Spleen (tissue), 11 donors: Measurements from ENCODE around the gene ZNHIT6. TPM values are rescaled to one million over a fixed set of nuclear protein-coding genes. Genes with fewer than 3 reads are reported as not detected.

ENCODE experiments used
- DNase-seq: peaks from one replicate; pipeline ENCODE4 v3.0.0-alpha.2; 2020
- H3K27ac ChIP-seq, 8 donors: fragments of 200-600 bp; sonication (generic) in 7 of 8; 1 replicate in 4 of 8; 2 replicates in 4 of 8; pipeline versions ENCODE4 v1.5.0 to v1.8.0; 2016 to 2021; ENCODE audit warnings: inconsistent platforms in 4 of 8, mild to moderate bottlenecking in 4 of 8, moderate library complexity in 1 of 8
- H3K27me3 ChIP-seq, 7 donors: fragments of 200-600 bp; sonication (generic) in 6 of 7; replicated peaks in 1 of 7; 1 replicate in 4 of 7; 2 replicates in 3 of 7; pipeline versions ENCODE4 v1.5.0 to v1.8.0; 2016 to 2021; ENCODE audit warnings: inconsistent platforms in 3 of 7, mild to moderate bottlenecking in 1 of 7
- H3K36me3 ChIP-seq, 6 donors: fragments of 200-600 bp; sonication (generic) in 5 of 6; 1 replicate in 4 of 6; 2 replicates in 2 of 6; pipeline versions ENCODE4 v1.5.0 to v1.8.0; 2016 to 2021; ENCODE audit warnings: inconsistent platforms in 2 of 6
- H3K4me1 ChIP-seq, 6 donors: fragments of 200-600 bp; sonication (generic) in 5 of 6; 1 replicate in 3 of 6; 2 replicates in 3 of 6; pipeline versions ENCODE4 v1.5.0 to v1.8.0; 2016 to 2021; ENCODE audit warnings: inconsistent platforms in 3 of 6
- H3K4me3 ChIP-seq, 8 donors: fragments of 200-600 bp; sonication (generic) in 7 of 8; 1 replicate in 4 of 8; 2 replicates in 4 of 8; pipeline versions ENCODE4 v1.5.0 to v1.8.0; 2016 to 2021; ENCODE audit warnings: inconsistent platforms in 4 of 8, mild to moderate bottlenecking in 4 of 8, moderate library complexity in 2 of 8
- H3K9me3 ChIP-seq, 8 donors: fragments of 200-600 bp; sonication (generic) in 7 of 8; 1 replicate in 4 of 8; 2 replicates in 4 of 8; pipeline versions ENCODE4 v1.5.0 to v1.8.0; 2016 to 2021; ENCODE audit warnings: inconsistent platforms in 4 of 8
- POLR2A ChIP-seq, 3 donors: fragments of 450-650 bp; IDR thresholded peaks; one replicate each; pipeline ENCODE4 v1.5.1; 2017; ENCODE audit warnings: antibody characterized with exemption in 3 of 3, mild to moderate bottlenecking in 1 of 3
- POLR2AphosphoS5 ChIP-seq, 3 donors: sonication (generic); formaldehyde crosslinking; IDR thresholded peaks; one replicate each; pipeline ENCODE4 v1.5.1; 2017; ENCODE audit warnings: antibody characterized with exemption in 3 of 3
- WGBS, 5 donors: extraction: QIAGEN DNeasy Blood & Tissue Kit in 3 of 5; methylation state at CpG; one replicate each; pipeline versions ENCODE4 v1.1.5 to v1.1.7; 2013 to 2018; 5-methylcytosine and 5-hydroxymethylcytosine counted together
- intact Hi-C: fragments of 100-400 bp; cut with DNase I; formaldehyde crosslinking; loops from one replicate; pipeline ENCODE4 v1.15.0; 2023; ENCODE audit warnings: low total_unique reads
- polyA plus RNA-seq, 3 donors: library from polyadenylated mRNA; stranded (reverse); fragments of 200-250 nt; gene quantifications; one replicate each; pipeline ENCODE4 v1.2.1, GENCODE V29; 2013
- total RNA-seq, 7 donors: library from RNA; depleted of rRNA in 3 of 7; stranded (reverse); fragments of >200 nt in 3 of 7; fragmentation: NEBNext Ultra II Directional in 4 of 7; extraction: Animal tissue kit (Norgen Biotek cat#: 25700) in 4 of 7; gene quantifications; one replicate each; pipeline versions ENCODE4 v1.1.0 to v1.2.1, GENCODE V29; 2016 to 2021
- TF ChIP-seq, protein P1 (sequence below), 11 experiments: fragments of 200-600 bp in 7 of 11; fragments of 450-650 bp in 4 of 11; sonication (generic) in 4 of 11; IDR thresholded peaks in 8 of 11; conservative IDR thresholded peaks in 3 of 11; 1 replicate in 7 of 11; 2 replicates in 4 of 11; pipeline versions ENCODE4 v1.4.0 to v1.8.0; 2016 to 2021; ENCODE audit warnings: antibody characterized with exemption in 11 of 11, inconsistent platforms in 4 of 11, mild to moderate bottlenecking in 1 of 11
- donor health status: healthy with polysubstance abuse.
- donor health status: DM: no; HTN: no; CAD: no; lungs with moderate emphysema.
- donor health status: DM: no; HTN: no; CAD: no.
- donor health status: Bipolar disorder and iron deficiency.
- donor health status: healthy.
- donor health status: DM: no; HTN: no; CAD: no.
- donor health status: DM: yes; HTN: yes; CAD: no.

Gene ZNHIT6
- total and polyA plus RNA-seq, 10 donors: 6.2 to 17.2 (median 11.6) TPM

DNA sequence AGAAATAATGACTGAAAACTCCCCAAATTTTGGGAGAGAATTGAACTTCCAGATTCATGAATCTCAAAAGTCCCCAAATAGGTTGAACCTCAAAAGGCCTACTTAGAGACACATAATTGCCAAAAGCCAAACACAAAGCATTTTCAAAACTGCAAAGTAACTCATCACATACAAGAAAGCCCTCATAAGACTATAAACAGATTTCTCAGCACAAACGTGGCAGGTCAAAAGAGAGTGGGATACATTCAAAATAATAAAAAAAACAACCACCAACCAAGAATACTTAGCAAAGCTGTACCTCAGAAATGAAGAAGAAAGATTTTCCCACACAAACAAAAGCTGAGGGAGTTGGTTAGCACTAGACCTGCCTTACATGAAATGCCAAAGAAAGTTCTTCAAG, 69.8 kb downstream of the ZNHIT6 start:
- H3K9me3 ChIP-seq: peaks cover 6 to 60% (median 51%) of the 10 kb centered on the region in 8 donors
- H3K27me3 ChIP-seq: no peaks in the 10 kb centered on the region
- no peak for DNase-seq
- H3K4me3 ChIP-seq: no peak overlapping the region
- WGBS, 5 donors: 76 to 86% (median 83%) methylated on average over 1 of the region's 1 CpG
- TF ChIP-seq POLR2A (IDR thresholded peaks at IDR 0.05): no peak
- TF ChIP-seq POLR2AphosphoS5 (IDR thresholded peaks at IDR 0.05): no peak
- TF ChIP-seq, protein P1, sequence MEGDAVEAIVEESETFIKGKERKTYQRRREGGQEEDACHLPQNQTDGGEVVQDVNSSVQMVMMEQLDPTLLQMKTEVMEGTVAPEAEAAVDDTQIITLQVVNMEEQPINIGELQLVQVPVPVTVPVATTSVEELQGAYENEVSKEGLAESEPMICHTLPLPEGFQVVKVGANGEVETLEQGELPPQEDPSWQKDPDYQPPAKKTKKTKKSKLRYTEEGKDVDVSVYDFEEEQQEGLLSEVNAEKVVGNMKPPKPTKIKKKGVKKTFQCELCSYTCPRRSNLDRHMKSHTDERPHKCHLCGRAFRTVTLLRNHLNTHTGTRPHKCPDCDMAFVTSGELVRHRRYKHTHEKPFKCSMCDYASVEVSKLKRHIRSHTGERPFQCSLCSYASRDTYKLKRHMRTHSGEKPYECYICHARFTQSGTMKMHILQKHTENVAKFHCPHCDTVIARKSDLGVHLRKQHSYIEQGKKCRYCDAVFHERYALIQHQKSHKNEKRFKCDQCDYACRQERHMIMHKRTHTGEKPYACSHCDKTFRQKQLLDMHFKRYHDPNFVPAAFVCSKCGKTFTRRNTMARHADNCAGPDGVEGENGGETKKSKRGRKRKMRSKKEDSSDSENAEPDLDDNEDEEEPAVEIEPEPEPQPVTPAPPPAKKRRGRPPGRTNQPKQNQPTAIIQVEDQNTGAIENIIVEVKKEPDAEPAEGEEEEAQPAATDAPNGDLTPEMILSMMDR (IDR thresholded peaks at IDR 0.05 in 8 of 11, conservative IDR thresholded peaks at IDR 0.05 in 3 of 11): no peak
- no peaks in the 10 kb centered on the region for H3K4me1 ChIP-seq
- H3K27ac ChIP-seq: no peak overlapping the region
- H3K36me3 ChIP-seq: peaks cover 0 to 57% (median 15%) of the 10 kb centered on the region in 6 donors
- intact Hi-C loops: no loop called here

DNA sequence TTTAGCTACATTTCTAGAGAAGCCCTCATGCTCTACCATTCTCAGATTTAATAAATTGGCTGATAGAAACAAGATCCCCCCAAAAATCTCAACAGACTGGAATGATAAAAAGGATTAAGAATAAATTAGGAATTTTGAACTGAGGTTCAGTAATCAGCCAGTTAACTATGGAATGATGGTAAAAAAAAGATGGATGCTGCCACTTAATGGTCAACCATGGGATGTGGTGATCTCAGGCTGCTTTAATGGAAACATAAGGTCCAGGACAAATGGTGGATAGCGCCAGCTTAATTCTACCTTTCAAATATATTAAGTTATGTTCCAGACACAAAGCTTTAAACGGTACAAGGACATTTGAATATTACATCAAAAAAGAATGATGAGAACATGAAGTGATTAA, 77.7 kb downstream of the ZNHIT6 start:
- intact Hi-C loops: no loop called here
- no peaks in the 10 kb centered on the region for H3K27me3 ChIP-seq
- TF ChIP-seq POLR2AphosphoS5 (IDR thresholded peaks at IDR 0.05): no peak
- TF ChIP-seq, protein P1 (IDR thresholded peaks at IDR 0.05 in 8 of 11, conservative IDR thresholded peaks at IDR 0.05 in 3 of 11): no peak
- TF ChIP-seq POLR2A (IDR thresholded peaks at IDR 0.05): no peak
- H3K27ac ChIP-seq: no peak overlapping the region
- no peak for DNase-seq
- 95 to 99% (median 96%) methylated on average over 2 of the region's 2 CpGs for WGBS, 5 donors
- H3K36me3 ChIP-seq: peaks cover 0 to 34% (median 0%) of the 10 kb centered on the region in 6 donors
- no peaks in the 10 kb centered on the region for H3K4me1 ChIP-seq
- H3K9me3 ChIP-seq: no peaks in the 10 kb centered on the region
- H3K4me3 ChIP-seq: no peak overlapping the region

DNA sequence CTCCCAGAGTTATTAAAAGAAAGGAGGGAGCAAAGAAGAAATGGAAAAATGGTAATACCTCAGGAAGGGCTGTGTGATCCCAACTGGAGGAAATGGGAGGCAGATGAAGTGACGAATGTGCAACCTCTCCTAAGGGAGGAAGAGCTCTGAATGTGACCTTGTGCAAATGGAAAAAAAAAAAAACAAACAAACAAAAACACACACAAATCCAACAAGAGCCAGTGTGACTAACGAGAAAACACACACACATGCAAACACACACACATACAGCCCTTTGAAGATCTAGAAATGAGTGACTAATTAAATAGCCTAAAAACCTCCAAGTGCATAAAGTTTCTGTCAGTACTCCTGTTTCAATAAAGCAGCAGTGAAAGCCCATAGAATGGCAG, 78.7 kb downstream of the ZNHIT6 start:
- DNase-seq: no peak
- H3K4me3 ChIP-seq: no peak overlapping the region
- TF ChIP-seq, protein P1 (IDR thresholded peaks at IDR 0.05 in 8 of 11, conservative IDR thresholded peaks at IDR 0.05 in 3 of 11): no peak
- no peak for TF ChIP-seq POLR2A (IDR thresholded peaks at IDR 0.05)
- no peak for TF ChIP-seq POLR2AphosphoS5 (IDR thresholded peaks at IDR 0.05)
- H3K27ac ChIP-seq: no peak overlapping the region
- peaks cover 0 to 27% (median 0%) of the 10 kb centered on the region in 6 donors for H3K36me3 ChIP-seq
- H3K4me1 ChIP-seq: no peaks in the 10 kb centered on the region
- intact Hi-C loops: no loop called here
- no peaks in the 10 kb centered on the region for H3K27me3 ChIP-seq
- 64 to 87% (median 71%) methylated on average over 2 of the region's 2 CpGs for WGBS, 5 donors
- peaks cover 0 to under 1% (median 0%) of the 10 kb centered on the region in 8 donors for H3K9me3 ChIP-seq

DNA sequence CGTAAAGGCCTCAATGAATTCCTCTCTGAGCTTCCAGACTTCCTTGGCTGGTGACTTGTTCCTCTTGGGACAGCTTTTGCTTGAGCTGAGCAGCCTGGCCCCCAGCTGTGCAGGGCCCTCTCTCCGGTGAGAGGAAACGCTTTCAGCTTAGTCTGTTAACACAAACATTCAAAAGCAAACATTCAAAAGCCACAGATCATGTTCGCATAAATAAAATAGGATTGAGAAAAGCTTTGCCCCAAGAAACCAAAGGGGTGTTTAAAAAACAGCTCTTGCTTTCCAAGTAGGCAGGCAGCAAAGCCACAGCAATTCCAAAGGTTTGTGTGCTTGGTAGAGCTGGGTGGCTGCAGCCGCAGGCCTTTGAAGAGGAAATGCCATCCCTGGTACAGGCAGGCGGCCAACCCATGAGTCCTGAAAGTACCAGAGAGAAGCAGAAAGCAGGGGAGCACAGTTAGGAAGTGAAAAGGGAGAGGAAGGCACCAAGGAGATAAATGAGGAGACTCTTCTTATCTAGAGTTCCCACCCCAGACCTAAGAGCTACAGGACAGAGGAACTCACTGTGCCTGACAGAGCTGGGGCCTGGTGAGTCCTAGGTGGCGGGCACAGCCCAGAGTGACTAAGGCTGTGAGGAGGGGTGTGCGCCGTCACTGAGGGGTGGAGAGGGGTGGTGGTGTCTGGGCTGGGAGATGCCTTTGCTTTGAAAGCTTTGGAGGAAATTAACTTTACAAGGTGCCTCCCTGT, 79.3 kb downstream of the ZNHIT6 start:
- 78 to 89% (median 84%) methylated on average over 9 of the region's 9 CpGs for WGBS, 5 donors
- peaks cover 0 to 29% (median 2%) of the 10 kb centered on the region in 6 donors for H3K36me3 ChIP-seq
- no peaks in the 10 kb centered on the region for H3K4me1 ChIP-seq
- TF ChIP-seq POLR2A (IDR thresholded peaks at IDR 0.05) (no peak), POLR2AphosphoS5 (IDR thresholded peaks at IDR 0.05) (no peak)
- TF ChIP-seq, protein P1 (IDR thresholded peaks at IDR 0.05 in 8 of 11, conservative IDR thresholded peaks at IDR 0.05 in 3 of 11): no peak
- H3K27ac ChIP-seq: no peak overlapping the region
- intact Hi-C loops: no loop called here
- H3K27me3 ChIP-seq: no peaks in the 10 kb centered on the region
- peaks cover 0 to 6% (median 0%) of the 10 kb centered on the region in 8 donors for H3K9me3 ChIP-seq
- no peak for DNase-seq
- H3K4me3 ChIP-seq: no peak overlapping the region
